K562 (cell line): Measurements from ENCODE around the gene PSMB2. TPM values are rescaled to one million over a fixed set of nuclear protein-coding genes. Genes with fewer than 3 reads are reported as not detected.

Source experiments
- ATAC-seq: fragments of 200-7000 bp; cut with Tn5 transposase; 3 replicates; pipeline ENCODE4 v1.9.1; 2020; ENCODE audit warnings: moderate library complexity
- BruUV-seq: library from RNA; stranded (reverse); fragments of 400-500 nt; replicated peaks from 2 replicates; lab custom pipeline; 2021; lab: Mats Ljungman, UMichigan
- CTCF ChIA-PET: fragments of 300-600 bp; formaldehyde crosslinking; extraction: SDS; loops from one replicate; lab custom pipeline; 2021; ENCODE audit warnings: low intra/inter-chr PET ratio; lab: Yijun Ruan, JAX
- POLR2A ChIA-PET: fragments of 300-600, 350-650 bp; sonication (Branson Sonifier 250); formaldehyde crosslinking; extraction: SDS; loops from one replicate; lab custom pipeline; 2021; ENCODE audit warnings: antibody characterized with exemption, inconsistent platforms; lab: Yijun Ruan, JAX
- DNase-seq, 4 experiments: peaks; one replicate each; pipeline versions ENCODE4 v3.0.0 to v3.0.0-alpha.2; 2011 to 2018; ENCODE audit warnings: low spot score in 3 of 4, mixed read lengths in 3 of 4; ENCODE audit errors: extremely low read depth in 1 of 4
- FAIRE-seq: peaks from 2 replicates; lab custom pipeline; 2011; peaks lifted over from hg19 to GRCh38; lab: Jason Lieb, UNC
- H2AFZ ChIP-seq: 2 replicates; pipeline ENCODE4 v1.6.0; 2011; ENCODE audit warnings: low read depth, low read length, control low read depth, inconsistent platforms
- H3K27ac ChIP-seq: fragments of 200-600 bp; 3 replicates; pipeline ENCODE4 v1.8.0; 2011; ENCODE audit warnings: low read depth, mild to moderate bottlenecking, control low read depth, inconsistent platforms, low read length, moderate library complexity, mixed read lengths; ENCODE audit errors: extremely low read depth
- H3K27me3 ChIP-seq, 2 experiments: fragments of 300-600 bp in 1 of 2; 2 replicates in 1 of 2; 3 replicates in 1 of 2; pipeline versions ENCODE4 v1.6.0 to v1.8.0; 2011; ENCODE audit warnings: inconsistent platforms in 2 of 2, low read length in 2 of 2, mild to moderate bottlenecking in 1 of 2, mixed read lengths in 1 of 2, moderate library complexity in 1 of 2; ENCODE audit not compliant: control insufficient read depth in 2 of 2, insufficient read depth in 2 of 2
- H3K36me3 ChIP-seq: fragments of 300-600 bp; 3 replicates; pipeline ENCODE4 v1.8.0; 2011; ENCODE audit warnings: mild to moderate bottlenecking, low read length, inconsistent platforms; ENCODE audit not compliant: control insufficient read depth, insufficient read depth
- H3K4me1 ChIP-seq, 2 experiments: fragments of 200-600 bp in 1 of 2; replicated peaks in 1 of 2; 2 replicates in 1 of 2; 3 replicates in 1 of 2; pipeline versions ENCODE4 v1.5.1 to v1.8.0; 2011; ENCODE audit warnings: inconsistent platforms in 2 of 2, low read length in 2 of 2, mild to moderate bottlenecking in 1 of 2, mixed read lengths in 1 of 2, moderate library complexity in 1 of 2; ENCODE audit not compliant: control insufficient read depth in 2 of 2, insufficient read depth in 2 of 2
- H3K4me2 ChIP-seq: 2 replicates; pipeline ENCODE4 v1.6.1; 2011; ENCODE audit warnings: low read length, control low read depth, inconsistent platforms, mixed read lengths; ENCODE audit not compliant: insufficient read depth
- H3K4me3 ChIP-seq: fragments of 200-600 bp; sonication (generic), shearing (Covaris generic); 2 replicates; pipeline ENCODE4 v1.5.1; 2016; ENCODE audit warnings: control low read depth, inconsistent platforms
- H3K79me2 ChIP-seq: fragments of 200-600 bp; 3 replicates; pipeline ENCODE4 v1.8.0; 2011; ENCODE audit warnings: low read length, inconsistent platforms; ENCODE audit not compliant: control insufficient read depth, insufficient read depth
- H3K9ac ChIP-seq, 2 experiments: 2 replicates each; pipeline versions ENCODE4 v1.6.0 to v1.6.1; 2011; ENCODE audit warnings: low read depth in 2 of 2, low read length in 2 of 2, control low read depth in 1 of 2, inconsistent platforms in 1 of 2, mild to moderate bottlenecking in 1 of 2, mixed read lengths in 1 of 2; ENCODE audit not compliant: insufficient read depth in 1 of 2
- H3K9me1 ChIP-seq: one replicate; pipeline ENCODE4 v1.6.0; 2011; ENCODE audit warnings: inconsistent platforms, mild to moderate bottlenecking, low read length, moderate library complexity; ENCODE audit not compliant: control insufficient read depth, insufficient read depth
- H3K9me3 ChIP-seq: replicated peaks from 2 replicates; pipeline ENCODE4 v1.5.1; 2011; ENCODE audit warnings: low read depth, low read length, inconsistent platforms; ENCODE audit not compliant: control insufficient read depth, insufficient read depth
- H4K20me1 ChIP-seq: replicated peaks from 2 replicates; pipeline ENCODE4 v1.6.1; 2011; ENCODE audit warnings: low read length, inconsistent platforms, mixed read lengths; ENCODE audit not compliant: control insufficient read depth, insufficient read depth
- BRCA1 ChIP-seq, 2 experiments: fragments of 450-650 bp in 1 of 2; sonication (generic) in 1 of 2; formaldehyde crosslinking in 1 of 2; IDR thresholded peaks; 2 replicates each; pipeline versions ENCODE4 v1.5.0 to v1.6.1; 2017 to 2020; ENCODE audit warnings: mild to moderate bottlenecking in 1 of 2, missing genetic modification reagents in 1 of 2
- CHD4 ChIP-seq: fragments of 200-600 bp; sonication (generic); IDR thresholded peaks from 3 replicates; pipeline ENCODE4 v1.6.1; 2012; ENCODE audit warnings: low read depth, mild to moderate bottlenecking, mixed read lengths, low read length, inconsistent platforms; ENCODE audit not compliant: insufficient read depth, insufficient replicate concordance, poor library complexity, severe bottlenecking
- CXXC5 ChIP-seq: fragments of 250-450 bp; sonication (Bioruptor Pico); IDR thresholded peaks from 2 replicates; pipeline ENCODE4 v1.8.0; 2022; ENCODE audit warnings: inconsistent platforms, mild to moderate bottlenecking, moderate library complexity
- ERF ChIP-seq: fragments of 450-650 bp; formaldehyde crosslinking; IDR thresholded peaks from 2 replicates; pipeline ENCODE4 v1.4.0; 2020; ENCODE audit warnings: mild to moderate bottlenecking, mixed read lengths
- ESRRB ChIP-seq: fragments of 250-450 bp; sonication (Bioruptor Pico); IDR thresholded peaks from 2 replicates; pipeline ENCODE4 v1.5.0; 2020; ENCODE audit warnings: mild to moderate bottlenecking, moderate library complexity, borderline replicate concordance
- HINFP ChIP-seq: fragments of 450-650 bp; conservative IDR thresholded peaks from 2 replicates; pipeline ENCODE4 v1.6.1; 2016; ENCODE audit warnings: missing genetic modification characterization, low read depth, mild to moderate bottlenecking, control low read depth, missing compliant biosample characterization
- MCM7 ChIP-seq, 2 experiments: fragments of 450-650 bp; IDR thresholded peaks; 2 replicates each; pipeline ENCODE4 v1.6.1; 2016 to 2018
- NKRF ChIP-seq: fragments of 450-650 bp; IDR thresholded peaks from 2 replicates; pipeline ENCODE4 v1.6.1; 2016; ENCODE audit warnings: borderline replicate concordance
- NR1H2 ChIP-seq: sonication (generic); formaldehyde crosslinking; IDR thresholded peaks from 2 replicates; pipeline ENCODE4 v1.4.0; 2020; ENCODE audit warnings: mild to moderate bottlenecking, missing genetic modification reagents
- NR4A1 ChIP-seq, 2 experiments: fragments of 250-450 bp in 1 of 2; fragments of 450-650 bp in 1 of 2; sonication (Bioruptor Pico) in 1 of 2; IDR thresholded peaks; 2 replicates each; pipeline versions ENCODE4 v1.4.0 to v1.6.1; 2016 to 2020; ENCODE audit warnings: mild to moderate bottlenecking in 2 of 2, missing compliant biosample characterization in 1 of 2, missing genetic modification characterization in 1 of 2, moderate library complexity in 1 of 2
- POLR2A ChIP-seq: fragments of 450-650 bp; conservative IDR thresholded peaks from 2 replicates; pipeline ENCODE4 v1.6.1; 2016
- SPI1 ChIP-seq: IDR thresholded peaks from 2 replicates; pipeline ENCODE4 v1.6.1; 2011; ENCODE audit warnings: low read depth, low read length, control low read depth, borderline replicate concordance
- TAF9B ChIP-seq: fragments of 450-650 bp; IDR thresholded peaks from 2 replicates; pipeline ENCODE4 v1.6.1; 2018; ENCODE audit warnings: mild to moderate bottlenecking; ENCODE audit not compliant: partially characterized antibody
- ZBTB1 ChIP-seq: sonication (generic); formaldehyde crosslinking; IDR thresholded peaks from 2 replicates; pipeline ENCODE4 v1.8.1; 2023; ENCODE audit warnings: missing genetic modification reagents, low read depth, mild to moderate bottlenecking, borderline replicate concordance
- ZBTB26 ChIP-seq: fragments of 450-650 bp; formaldehyde crosslinking; IDR thresholded peaks from 2 replicates; pipeline ENCODE4 v1.4.0; 2022; ENCODE audit warnings: missing genetic modification characterization
- ZBTB5 ChIP-seq: fragments of 450-650 bp; IDR thresholded peaks from 2 replicates; pipeline ENCODE4 v1.6.1; 2017; ENCODE audit warnings: antibody characterized with exemption
- WGBS: fragments of 100-300 bp; shearing (Covaris generic); methylation state at CpG from one replicate; pipeline ENCODE4 v1.1.6; 2016; ENCODE audit warnings: low coverage, mixed read lengths; ENCODE audit not compliant: insufficient coverage; ENCODE audit errors: missing lambda C conversion rate; 5-methylcytosine and 5-hydroxymethylcytosine counted together
- in situ Hi-C: fragments of 300-500 bp; cut with MboI; formaldehyde crosslinking; loops from 4 replicates; pipeline ENCODE4 v1.15.0; 2018; ENCODE audit warnings: inconsistent platforms, mixed read lengths
- intact Hi-C: fragments of 100-400 bp; cut with micrococcal nuclease; formaldehyde crosslinking; loops from 2 replicates; pipeline ENCODE4 v1.14.2; 2022
- polyA plus RNA-seq, 8 experiments: library from polyadenylated mRNA; depleted of rRNA in 4 of 8; stranded (reverse) in 5 of 8; unstranded in 3 of 8; fragments of >200 nt; fragmentation: Nextera tagmentation in 2 of 8; fragmentation: Illumina TruSeq in 1 of 8; extraction: Ambion mirVana in 2 of 8; extraction: Trizol in 1 of 8; gene quantifications; 2 replicates each; pipeline versions ENCODE4 v1.2.1 to v1.2.3, GENCODE V29; 2011 to 2014; ENCODE audit warnings: inconsistent platforms in 1 of 8, missing spikeins in 1 of 8
- total RNA-seq, 7 experiments: library from RNA; depleted of rRNA in 6 of 7; stranded (reverse); fragments of >200 nt in 6 of 7; fragmentation: Illumina TruSeq in 2 of 7; extraction: Trizol in 2 of 7; gene quantifications; 2 replicates each; pipeline versions ENCODE4 v1.2.1 to v1.2.3, GENCODE V29; 2011 to 2021; ENCODE audit warnings: low replicate concordance in 1 of 7

The PSMB2 gene
- total and polyA plus RNA-seq, 9 of the 15 experiments (the other 6 are each of a cell fraction or from before 2014, with no cell fraction given), result 71.7 to 543 (median 165) TPM

- Histone ChIP-seq H3K4me1 (peaks cover 5 to 8% of the 10 kb centered on the region in 2 experiments; a peak in 3 of 5 replicates), H3K9me3 (no peaks in the 10 kb centered on the region), H3K4me3 (no peak overlapping the region), H4K20me1 (no peaks in the 10 kb centered on the region), H3K9me1 (no peaks in the 10 kb centered on the region), H3K9ac (no peak overlapping the region), H3K36me3 (no peaks in the 10 kb centered on the region), H3K79me2 (no peaks in the 10 kb centered on the region), H3K27ac (no peak overlapping the region), H3K27me3 (peaks cover 10 to 14% of the 10 kb centered on the region in 2 experiments; a peak in 4 of 5 replicates), H2AFZ (no peak overlapping the region), H3K4me2 (no peak overlapping the region)
- POLR2A ChIA-PET, result interaction anchor here (0.9 to 1.1 kb wide), 3 partner anchors 13 to 43 kb away, joined by 3 read pairs; no protein-coding TSS in a partner anchor
- CTCF ChIA-PET, result no interaction called here
- DNase-seq (no peak), ATAC-seq (no peak), FAIRE-seq (no peak)
- 34% methylated on average over 6 of the region's 6 CpGs for WGBS
- in situ Hi-C loops, result no loop called here
- intact Hi-C loops, result no loop called here
- BruUV-seq, result no TSS peak
- TF ChIP-seq ZBTB5 (no peak), TAF9B (no peak), CHD4 (no peak), POLR2A (no peak), HINFP (no peak), SPI1 (no peak), ZBTB1 (CRISPR knock-in tag) (no peak), ESRRB (CRISPR knock-in tag) (no peak), NKRF (no peak), BRCA1 (IDR thresholded peaks at IDR 0.05) (no peak), BRCA1 (CRISPR knock-in tag; IDR thresholded peaks at IDR 0.05) (no peak), MCM7 (IDR thresholded peaks at IDR 0.05) (no peak), ZBTB26 (CRISPR knock-in tag) (no peak), NR1H2 (CRISPR knock-in tag) (no peak), CXXC5 (CRISPR knock-in tag) (no peak), ERF (no peak), NR4A1 (CRISPR knock-in tag; IDR thresholded peaks at IDR 0.05) (no peak), NR4A1 (tag; IDR thresholded peaks at IDR 0.05) (no peak)
These were observed 30.8 kb upstream of the PSMB2 start for GRCh38 chr1:35672116-35672515.
